Measurements from ENCODE around the gene LBP. TPM values are rescaled to one million over a fixed set of nuclear protein-coding genes. Genes with fewer than 3 reads are reported as not detected.

LBP gene
- total RNA-seq, 2 donors from 2014 or later, result 4.8 to 13.7 TPM

DNA sequence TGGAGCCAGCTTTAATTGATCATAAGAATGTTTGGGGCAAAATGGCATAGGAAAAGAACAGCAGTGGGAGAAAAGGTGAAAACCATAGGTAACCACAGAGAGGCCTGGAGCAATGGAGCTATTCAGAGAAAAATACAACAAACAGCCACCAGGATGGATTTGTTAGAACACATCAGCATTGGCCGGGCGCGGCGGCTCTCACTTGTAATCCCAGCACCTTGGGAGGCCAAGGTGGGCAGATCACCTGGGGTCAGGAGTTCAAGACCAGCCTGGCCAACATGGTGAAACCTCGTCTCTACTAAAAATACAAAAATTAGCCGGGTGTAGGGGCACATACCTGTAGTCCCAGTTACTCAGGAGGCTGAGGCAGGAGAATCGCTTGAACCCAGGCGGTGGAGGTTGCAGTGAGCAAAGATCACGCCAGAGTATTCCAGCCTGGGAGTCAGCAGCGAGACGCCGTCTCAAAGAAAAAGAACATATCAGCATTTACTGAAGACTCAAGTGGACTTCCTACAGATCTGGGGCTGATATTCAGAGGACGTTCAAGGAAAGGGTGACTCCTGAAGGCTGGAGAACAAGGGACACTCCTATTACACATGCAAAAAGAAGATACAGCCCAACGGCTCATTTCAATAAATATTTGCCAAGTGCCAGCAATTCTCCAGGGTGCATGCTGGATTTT is 68.6 kb downstream of the LBP start:
- intact Hi-C loops (cut with DNase I), result no loop called here
- DNase-seq (ENCODE audit: low spot score), result peak; percentile 67

DNA sequence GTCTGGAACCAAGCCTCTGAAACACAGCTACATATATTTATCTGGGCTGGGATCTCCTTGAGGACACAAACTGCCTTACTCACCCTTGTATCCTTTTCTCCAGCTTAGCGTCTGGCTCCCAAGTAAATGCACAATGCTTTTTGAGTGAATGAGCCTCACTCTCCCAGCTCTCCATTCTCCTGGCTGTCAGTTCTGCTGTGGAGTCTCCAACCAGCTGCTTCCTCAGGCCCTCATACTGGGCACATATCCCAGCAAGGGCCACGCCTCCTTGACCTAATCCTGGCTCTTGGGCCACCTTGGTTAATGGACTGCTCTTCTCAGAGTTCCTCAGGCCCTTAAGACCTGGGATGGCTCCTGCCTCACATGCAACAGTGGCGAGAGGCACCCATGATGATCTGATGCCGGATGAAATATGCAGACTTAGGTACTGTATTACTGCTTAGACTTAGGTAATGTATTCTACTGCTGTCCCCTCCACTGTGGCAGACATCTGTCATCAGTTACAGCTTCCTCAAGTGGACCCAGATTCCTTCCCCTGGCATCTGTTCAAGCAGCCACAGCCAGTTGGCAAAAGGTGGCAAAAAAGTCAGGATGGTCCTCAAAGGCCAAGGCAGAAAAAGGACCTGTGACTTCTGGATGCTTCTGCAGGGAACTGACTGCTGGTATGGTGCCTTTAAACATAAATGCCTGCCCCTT is 72.4 kb downstream of the LBP start:
- peak; percentile 79 for DNase-seq (ENCODE audit: low spot score)
- intact Hi-C loops (cut with DNase I), result no loop called here

DNA sequence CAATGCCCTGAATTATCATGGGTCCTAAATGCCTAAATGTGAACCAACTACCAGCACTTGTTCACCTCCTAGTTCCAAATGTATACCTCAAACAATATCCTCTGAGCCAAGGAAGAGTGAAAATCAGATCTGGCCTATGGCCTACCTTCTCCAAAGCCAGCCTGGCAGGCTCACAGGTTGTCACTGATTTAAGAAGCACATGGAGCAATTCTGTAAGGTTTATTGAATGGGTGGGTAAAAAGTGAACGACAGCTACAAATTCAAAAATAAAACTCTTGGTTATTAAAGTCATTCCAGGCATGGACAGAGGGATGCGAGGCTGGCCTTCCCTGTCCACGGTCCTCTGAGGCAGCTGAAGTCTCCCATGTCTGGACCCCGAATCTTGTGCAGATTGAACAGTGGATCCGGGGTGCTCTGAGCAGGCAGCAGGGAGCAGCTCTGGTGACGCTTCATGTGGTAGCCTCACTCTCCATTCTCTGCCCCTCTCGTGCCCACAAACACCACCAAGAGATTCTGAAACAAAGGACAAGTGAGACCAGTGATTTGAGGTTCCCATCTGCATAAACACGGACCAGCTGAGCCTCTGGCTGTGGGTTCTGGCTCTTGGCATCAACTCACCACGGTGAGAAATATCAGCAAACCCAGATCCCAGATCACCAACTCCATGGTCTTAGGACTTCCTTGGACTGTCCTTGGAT is 74.3 kb downstream of the LBP start:
- peak; percentile 58 for DNase-seq (ENCODE audit: low spot score)
- intact Hi-C loops (cut with DNase I), result no loop called here

GRCh38 chr20:38421915-38422314 is 75.6 kb downstream of the LBP start:
- intact Hi-C loops (cut with DNase I), result no loop called here
- peak; percentile 13 for DNase-seq (ENCODE audit: low spot score)

GRCh38 chr20:38423541-38423940 is 77.3 kb downstream of the LBP start:
- no peak for DNase-seq (ENCODE audit: low spot score)
- intact Hi-C loops (cut with DNase I), result no loop called here

DNA sequence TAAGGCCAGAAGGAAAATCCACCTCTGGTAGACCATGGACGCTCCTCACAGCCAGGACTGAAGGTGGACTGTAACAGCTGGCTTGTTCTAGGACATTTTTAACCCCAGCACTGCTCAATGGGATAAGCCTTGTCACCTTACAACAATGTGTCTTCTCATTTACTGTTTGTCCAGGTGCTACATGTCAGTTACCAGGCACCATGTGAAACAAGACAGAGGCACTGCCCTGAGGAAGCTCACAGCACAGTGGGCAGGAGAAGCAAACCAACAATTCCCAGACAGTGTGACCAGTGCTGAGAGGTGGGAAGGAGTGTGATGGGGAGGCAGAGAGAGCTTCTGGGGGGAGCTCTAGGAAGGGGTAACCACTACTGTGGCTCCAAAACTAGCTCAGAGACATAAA is 78.1 kb downstream of the LBP start:
- DNase-seq (ENCODE audit: low spot score), result no peak
- intact Hi-C loops (cut with DNase I), result no loop called here

- intact Hi-C loops (cut with DNase I), result no loop called here
- no peak for DNase-seq (ENCODE audit: low spot score)
Observed at GRCh38 chr20:38426006-38426897, 80.0 kb downstream of the LBP start.

Other genes starting within 250 kb of the LBP start
- gene TGM2, start 181.2 kb upstream of the LBP start, total RNA-seq, result 100 to 1,000 TPM; 442 to 500 TPM
- gene KIAA1755, start 85.7 kb upstream of the LBP start, total RNA-seq, result 10 to 100 TPM; 12.9 to 18.6 TPM
- gene BPI, start 42.3 kb upstream of the LBP start, total RNA-seq, result under 1 TPM; 0.14 to 0.65 TPM
- gene SNHG17, start 88.8 kb downstream of the LBP start, total RNA-seq, result 10 to 100 TPM; 27.9 to 36.3 TPM
- 10 to 100 TPM; 29.7 to 33.5 TPM for gene RALGAPB, start 126.4 kb downstream of the LBP start, total RNA-seq
- gene ADIG, start 234.7 kb downstream of the LBP start, total RNA-seq, result not detected

Measured in posterior vena cava (tissue), 2 donors.